ENCODE data around the gene TRAIP. TPM values are rescaled to one million over a fixed set of nuclear protein-coding genes. Genes with fewer than 3 reads are reported as not detected.
"Not testable (repeated sequence)": the region's sequence is repeated elsewhere in the genome, so short reads cannot be mapped to it uniquely, and the experiment has no call there.

TRAIP gene
- total RNA-seq, 4 donors from 2014 or later, result 1.0 to 1.8 (median 1.6) TPM; not detected in 1

DNA sequence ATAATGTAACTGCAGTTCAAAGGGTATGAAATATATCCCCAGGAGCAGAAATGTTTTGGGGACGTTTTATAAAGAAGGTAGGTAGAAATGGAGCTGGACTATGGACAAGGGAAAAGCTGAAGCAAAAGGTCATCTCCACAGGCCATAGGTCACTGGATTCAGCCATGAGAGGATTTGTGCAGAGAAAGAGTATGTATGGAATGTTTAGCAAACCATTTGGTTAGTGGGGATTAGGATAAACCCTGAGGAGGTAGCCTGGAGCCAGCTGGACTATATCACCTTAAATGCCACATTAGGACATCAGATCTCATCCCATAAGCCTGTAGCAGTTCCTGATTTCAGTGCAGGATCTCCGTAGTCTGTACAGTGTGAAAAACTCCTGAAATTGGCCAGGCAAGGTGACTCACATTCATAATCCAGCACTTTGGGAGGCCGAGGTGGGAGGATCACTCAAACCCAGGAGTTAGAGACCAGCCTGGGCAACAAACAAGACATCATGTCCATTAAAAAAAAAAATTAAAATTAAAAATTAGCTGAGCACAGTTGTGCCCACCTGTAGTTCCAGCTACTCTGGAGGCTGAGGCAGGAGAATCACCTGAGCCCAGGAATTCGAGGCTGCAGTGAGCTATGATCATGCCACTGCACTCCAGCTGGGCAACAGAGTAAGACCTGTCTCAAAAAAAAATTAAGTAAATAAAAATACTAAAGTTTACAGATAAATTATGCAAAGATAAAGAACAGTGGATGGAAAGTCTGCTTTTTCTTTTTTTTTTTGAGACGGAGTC, 74.8 kb downstream of the TRAIP start:
- ATAC-seq (ENCODE audit: low FRiP score) (no peak), DNase-seq (ENCODE audit: low spot score) (no peak)
- TF ChIP-seq, protein P1, sequence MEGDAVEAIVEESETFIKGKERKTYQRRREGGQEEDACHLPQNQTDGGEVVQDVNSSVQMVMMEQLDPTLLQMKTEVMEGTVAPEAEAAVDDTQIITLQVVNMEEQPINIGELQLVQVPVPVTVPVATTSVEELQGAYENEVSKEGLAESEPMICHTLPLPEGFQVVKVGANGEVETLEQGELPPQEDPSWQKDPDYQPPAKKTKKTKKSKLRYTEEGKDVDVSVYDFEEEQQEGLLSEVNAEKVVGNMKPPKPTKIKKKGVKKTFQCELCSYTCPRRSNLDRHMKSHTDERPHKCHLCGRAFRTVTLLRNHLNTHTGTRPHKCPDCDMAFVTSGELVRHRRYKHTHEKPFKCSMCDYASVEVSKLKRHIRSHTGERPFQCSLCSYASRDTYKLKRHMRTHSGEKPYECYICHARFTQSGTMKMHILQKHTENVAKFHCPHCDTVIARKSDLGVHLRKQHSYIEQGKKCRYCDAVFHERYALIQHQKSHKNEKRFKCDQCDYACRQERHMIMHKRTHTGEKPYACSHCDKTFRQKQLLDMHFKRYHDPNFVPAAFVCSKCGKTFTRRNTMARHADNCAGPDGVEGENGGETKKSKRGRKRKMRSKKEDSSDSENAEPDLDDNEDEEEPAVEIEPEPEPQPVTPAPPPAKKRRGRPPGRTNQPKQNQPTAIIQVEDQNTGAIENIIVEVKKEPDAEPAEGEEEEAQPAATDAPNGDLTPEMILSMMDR (IDR thresholded peaks at IDR 0.05), result no peak

DNA sequence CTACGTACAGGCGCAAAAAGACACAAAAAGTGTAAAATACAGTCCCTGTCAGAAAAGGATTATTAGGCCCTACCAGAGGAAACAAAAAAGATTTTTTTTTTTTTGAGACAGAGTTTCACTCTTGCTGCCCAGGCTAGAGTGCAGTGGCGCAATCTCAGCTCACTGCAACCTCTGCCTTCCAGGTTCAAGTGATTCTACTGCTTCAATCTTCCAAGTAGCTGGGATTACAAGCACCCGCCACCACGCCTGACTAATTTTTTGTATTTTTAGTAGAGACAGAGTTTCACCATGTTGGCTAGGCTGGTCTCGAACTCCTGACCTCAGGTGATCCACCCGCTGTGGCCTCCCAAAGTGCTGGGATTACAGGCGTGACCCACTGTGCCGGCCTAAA, 75.4 kb downstream of the TRAIP start:
- ATAC-seq (ENCODE audit: low FRiP score), result not testable (repeated sequence)

DNA sequence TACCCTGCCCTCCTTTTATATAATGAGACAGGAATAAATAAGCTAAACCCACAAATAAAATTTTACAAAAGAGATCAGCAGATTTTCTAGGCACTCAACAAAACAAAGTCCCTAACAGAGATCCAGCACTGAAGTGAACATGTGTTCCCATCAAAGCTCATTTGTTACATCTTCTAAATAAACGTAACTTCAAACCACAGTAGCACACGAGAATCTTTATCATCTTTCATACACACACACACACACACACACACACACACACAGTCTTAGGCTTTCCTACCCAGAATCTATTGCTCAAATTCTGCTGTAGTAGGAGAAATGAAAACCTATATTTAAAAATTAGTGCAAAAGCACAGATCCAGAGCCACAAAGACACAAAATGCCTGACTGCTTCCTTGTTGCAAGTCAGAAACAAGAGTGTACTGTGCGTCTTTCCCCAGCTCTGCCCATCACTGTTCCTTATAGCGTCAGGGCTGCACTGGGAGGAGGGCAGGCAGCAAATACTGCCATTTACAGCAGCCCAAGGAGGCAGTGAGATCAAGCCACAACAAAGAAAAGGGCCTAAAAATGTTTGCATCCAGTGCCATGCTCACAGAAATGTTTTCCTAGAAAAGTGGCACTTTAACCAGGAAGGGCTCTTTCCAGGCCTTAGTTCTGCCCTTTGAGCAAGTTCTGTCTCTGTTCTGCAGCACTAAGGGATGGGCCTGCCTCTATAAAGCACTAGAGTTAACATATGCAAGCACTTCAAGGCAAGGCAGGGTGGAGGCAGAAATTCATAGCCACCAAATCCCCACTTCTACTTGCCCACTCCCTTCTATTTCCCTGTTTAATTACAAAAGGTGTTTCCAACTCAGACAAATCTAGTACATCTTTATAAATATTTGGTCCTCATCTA, 76.0 kb downstream of the TRAIP start:
- no peak for ATAC-seq (ENCODE audit: low FRiP score)
- TF ChIP-seq, protein P1 (IDR thresholded peaks at IDR 0.05), result no peak
- DNase-seq (ENCODE audit: low spot score), result no peak

More for the DNA sequence above, 75.4 kb downstream of the TRAIP start:
- DNase-seq (ENCODE audit: low spot score), result not testable (repeated sequence)

DNA sequence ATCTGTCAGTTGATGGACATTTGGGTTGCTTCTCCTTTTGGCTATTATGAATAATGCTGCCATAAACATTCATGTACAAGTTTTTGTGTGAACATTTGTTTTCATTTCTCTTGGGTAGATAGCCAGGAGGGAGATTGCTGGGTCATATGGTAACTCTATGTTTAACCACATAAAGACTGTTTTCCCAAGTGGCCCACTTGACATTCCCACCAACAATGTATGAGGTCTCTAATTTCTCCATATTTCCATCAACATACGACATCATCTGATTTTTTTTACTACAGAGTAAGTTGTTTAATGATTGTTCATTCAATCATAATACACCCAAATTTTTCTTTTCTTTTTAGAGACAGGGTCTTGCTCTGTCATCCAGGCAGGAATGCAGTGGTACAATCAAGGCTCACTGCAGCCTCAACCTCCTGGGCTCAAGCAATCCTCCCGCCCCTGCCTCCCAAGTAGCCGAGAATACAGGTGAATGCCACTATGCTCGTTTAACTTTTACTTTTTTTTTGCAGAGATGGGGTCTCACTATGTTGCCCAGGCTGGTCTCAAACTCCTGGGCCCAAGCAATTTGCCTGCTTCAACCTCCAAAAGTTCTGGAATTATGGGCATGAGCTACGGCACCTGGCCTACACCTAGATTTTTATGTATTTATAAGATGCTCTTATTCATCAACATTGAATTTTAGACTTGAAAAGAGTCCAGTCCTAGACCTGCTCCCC, 76.8 kb downstream of the TRAIP start:
- DNase-seq (ENCODE audit: low spot score), result no peak
- TF ChIP-seq, protein P1 (IDR thresholded peaks at IDR 0.05), result no peak
- ATAC-seq (ENCODE audit: low FRiP score), result no peak

Small RNAs within 50 kb of the gene (small RNA-seq; reads per million reads assigned to genes)
- not detected for gene RN7SL217P

Other genes with a start within 250 kb of the TRAIP start
- gene APEH, start 182.2 kb downstream of the TRAIP start, total RNA-seq, result 10 to 100 TPM; 46.7 to 60.8 (median 55.0) TPM
- gene MST1, start 167.1 kb downstream of the TRAIP start, total RNA-seq, result 10 to 100 TPM in 3 of 4 donors, 1 to 10 TPM in 1; 3.5 to 94.1 (median 25.0) TPM
- 10 to 100 TPM; 22.2 to 28.7 (median 26.7) TPM for gene RNF123, start 167.0 kb downstream of the TRAIP start, total RNA-seq
- 1 to 10 TPM in 3 of 4 donors, under 1 TPM in 1; 0.82 to 2.9 (median 2.3) TPM for gene AMIGO3, start 136.9 kb downstream of the TRAIP start, total RNA-seq
- gene GMPPB, start 132.6 kb downstream of the TRAIP start, total RNA-seq, result 10 to 100 TPM; 15.6 to 31.7 (median 27.3) TPM
- 10 to 100 TPM; 30.5 to 41.3 (median 35.8) TPM for gene IP6K1, start 70.0 kb downstream of the TRAIP start, total RNA-seq
- gene CDHR4, start 56.7 kb downstream of the TRAIP start, total RNA-seq, result 1 to 10 TPM in 1 of 4 donors, under 1 TPM in 1, not detected in 2; 0.36 to 6.0 TPM
- gene INKA1, start 53.3 kb downstream of the TRAIP start, total RNA-seq, result 1 to 10 TPM in 2 of 4 donors, under 1 TPM in 2; 0.74 to 9.9 (median 2.4) TPM
- gene UBA7, start 42.6 kb downstream of the TRAIP start, total RNA-seq, result 10 to 100 TPM; 33.6 to 85.4 (median 38.1) TPM
- not detected for gene CAMKV, start 13.3 kb upstream of the TRAIP start, total RNA-seq
- 10 to 100 TPM in 1 of 4 donors, 1 to 10 TPM in 2, under 1 TPM in 1; 0.95 to 12.6 (median 5.6) TPM for gene MST1R, start 47.3 kb upstream of the TRAIP start, total RNA-seq
- 10 to 100 TPM in 2 of 4 donors, 1 to 10 TPM in 2; 7.1 to 16.6 (median 10.5) TPM for gene MON1A, start 73.2 kb upstream of the TRAIP start, total RNA-seq
- gene RBM6, start 83.6 kb upstream of the TRAIP start, total RNA-seq, result 100 to 1,000 TPM in 1 of 4 donors, 10 to 100 TPM in 3; 62.3 to 137 (median 88.4) TPM
- 100 to 1,000 TPM; 143 to 308 (median 190) TPM for gene RBM5, start 232.4 kb upstream of the TRAIP start, total RNA-seq